ENCODE measurements around the gene RYR3.

Gene RYR3

DNA sequence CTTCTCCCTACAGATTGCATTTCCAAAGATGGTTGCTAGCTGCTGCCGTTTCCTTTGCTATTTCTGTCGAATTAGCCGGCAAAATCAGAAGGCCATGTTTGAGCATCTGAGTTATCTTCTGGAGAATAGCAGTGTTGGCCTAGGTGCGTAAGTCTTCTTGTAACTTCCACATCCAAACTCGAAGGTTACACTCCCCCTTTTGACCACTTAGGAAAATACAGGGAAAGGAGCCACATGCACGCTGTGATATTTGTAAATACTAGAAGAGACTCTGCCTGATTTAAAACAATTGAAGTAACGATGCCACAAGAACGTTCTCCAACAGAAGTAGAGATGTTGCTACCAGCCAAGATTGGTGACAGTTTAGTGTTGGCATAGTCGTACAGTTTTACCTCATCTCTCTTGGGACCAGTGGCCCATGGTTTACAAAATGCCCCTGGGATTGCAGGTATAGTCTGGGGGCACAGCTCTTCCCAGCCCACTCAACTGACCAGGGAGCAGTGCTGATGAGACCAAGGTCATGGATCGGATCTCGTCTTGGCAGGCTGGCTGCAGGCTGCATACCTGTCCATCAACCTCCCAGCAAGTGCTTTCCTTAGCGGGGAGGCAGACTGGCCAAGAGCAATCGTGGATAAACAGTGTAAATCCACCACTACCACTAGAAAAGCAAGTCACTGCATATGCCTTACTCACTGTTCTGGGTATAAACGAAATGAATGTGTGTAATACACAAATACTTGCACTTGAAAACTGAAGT, 389.1 kb downstream of the RYR3 start:
- no peak for DNase-seq (ENCODE audit: low read depth, low spot score)

- peak; percentile 89 for DNase-seq (ENCODE audit: low read depth, low spot score)
Measured at GRCh38 chr15:33700695-33701303, 390.0 kb downstream of the RYR3 start.

DNA sequence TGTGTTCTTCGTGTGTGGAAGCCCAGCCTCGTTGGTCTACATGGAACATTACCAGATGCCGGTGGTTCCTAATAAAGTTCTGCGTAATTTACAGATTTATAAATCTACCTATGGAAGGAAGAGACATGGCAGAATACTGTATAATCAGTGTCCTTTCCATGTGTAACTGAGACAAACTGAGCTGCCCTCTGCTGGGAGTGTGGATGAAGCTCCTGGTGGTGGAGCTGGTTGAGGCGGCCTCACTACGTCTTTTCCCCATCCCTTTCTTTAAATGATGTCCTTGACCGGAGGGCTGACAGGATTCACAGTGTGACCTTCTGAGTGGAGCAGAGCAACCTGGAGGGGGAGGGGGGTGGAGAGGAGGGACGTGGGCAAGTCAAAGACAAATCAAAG, 390.5 kb downstream of the RYR3 start:
- DNase-seq (ENCODE audit: low read depth, low spot score), result no peak

GRCh38 chr15:33706173-33706572, 395.4 kb downstream of the RYR3 start:
- no peak for DNase-seq (ENCODE audit: low read depth, low spot score)

- DNase-seq (ENCODE audit: low read depth, low spot score), result peak; percentile 10
Measured at GRCh38 chr15:33710748-33711147, 400.0 kb downstream of the RYR3 start.

DNA sequence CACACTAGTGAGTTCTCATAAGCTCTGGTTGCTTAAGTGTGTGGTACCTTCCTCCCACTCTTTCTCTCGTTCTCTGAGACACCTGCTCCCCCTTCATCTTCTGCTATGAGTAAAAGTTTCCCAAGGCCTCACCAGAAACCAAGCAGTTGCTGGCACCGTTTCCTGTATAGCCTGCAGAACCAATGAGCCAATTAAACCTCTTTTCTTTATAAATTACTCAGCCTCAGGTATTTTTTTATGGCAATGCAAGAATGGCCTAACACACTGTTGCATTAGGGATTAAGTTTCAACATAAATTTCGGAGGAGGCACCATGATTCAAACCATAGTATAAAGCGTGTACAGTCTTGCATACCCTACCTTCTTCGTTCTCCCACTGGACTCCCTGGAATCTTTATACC, 405.3 kb downstream of the RYR3 start:
- no peak for DNase-seq (ENCODE audit: low read depth, low spot score)

- no peak for DNase-seq (ENCODE audit: low read depth, low spot score)
Measured at GRCh38 chr15:33720952-33721351, 410.2 kb downstream of the RYR3 start.

DNA sequence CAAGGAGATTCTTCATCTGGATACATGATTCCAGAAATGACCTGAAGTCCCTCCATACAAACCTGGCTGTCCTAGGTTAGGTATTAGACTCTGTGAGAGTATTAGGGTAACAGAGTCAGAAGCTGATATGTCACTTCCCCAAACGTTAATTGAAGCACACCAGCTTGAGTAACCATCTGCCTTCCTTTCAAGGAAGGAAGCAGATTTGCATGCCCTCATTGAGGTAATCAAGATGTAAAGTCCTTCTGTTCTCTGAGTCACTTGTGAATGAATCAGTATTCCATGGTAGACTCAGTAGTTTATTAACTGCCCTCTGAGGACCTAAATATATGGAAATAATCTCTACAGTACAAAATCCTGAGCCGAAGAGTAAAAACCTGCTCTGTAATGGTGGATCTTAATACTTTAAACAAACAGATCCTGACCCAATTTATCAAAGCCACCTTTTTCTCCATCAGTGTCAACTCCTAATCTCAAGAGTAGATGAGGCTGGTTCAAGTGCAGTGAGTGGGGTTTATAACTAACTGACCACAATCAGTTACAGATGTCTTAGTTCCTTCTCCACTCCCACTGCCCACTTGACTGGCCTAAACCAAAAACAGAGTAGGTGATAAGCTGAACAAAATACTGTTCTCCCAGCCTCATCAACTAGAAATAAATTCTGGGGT, 411.4 kb downstream of the RYR3 start:
- DNase-seq (ENCODE audit: low read depth, low spot score), result no peak

- DNase-seq (ENCODE audit: low read depth, low spot score), result no peak
Measured at GRCh38 chr15:33722673-33723015, 411.9 kb downstream of the RYR3 start.

- no peak for DNase-seq (ENCODE audit: low read depth, low spot score)
Measured at GRCh38 chr15:33724321-33725036, 413.7 kb downstream of the RYR3 start.

GRCh38 chr15:33729653-33730052, 418.9 kb downstream of the RYR3 start:
- peak; percentile 4 for DNase-seq (ENCODE audit: low read depth, low spot score)

DNA sequence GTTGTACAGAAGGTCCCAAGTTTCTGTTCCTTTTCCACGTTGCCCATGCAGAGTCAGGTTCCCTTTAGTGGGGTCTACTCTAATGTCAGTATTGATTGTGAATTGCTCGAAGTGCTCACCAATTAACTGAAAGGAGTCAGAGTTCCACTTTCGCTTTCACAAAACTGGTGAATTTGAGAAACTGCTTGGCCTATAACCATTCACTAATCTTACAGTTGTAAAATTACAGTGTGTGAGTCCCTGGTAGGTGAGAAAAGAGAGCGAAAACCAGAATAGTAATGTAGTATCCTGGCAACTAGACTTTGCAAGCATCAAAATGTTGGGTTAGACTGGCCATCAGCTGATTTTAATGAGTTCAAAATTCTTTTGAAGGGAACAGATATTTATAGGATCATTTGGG, 420.0 kb downstream of the RYR3 start:
- no peak for DNase-seq (ENCODE audit: low read depth, low spot score)

- no peak for DNase-seq (ENCODE audit: low read depth, low spot score)
Measured at GRCh38 chr15:33735143-33735542, 424.4 kb downstream of the RYR3 start.

GRCh38 chr15:33735637-33736247, 425.0 kb downstream of the RYR3 start:
- DNase-seq (ENCODE audit: low read depth, low spot score), result peak; percentile 29

DNA sequence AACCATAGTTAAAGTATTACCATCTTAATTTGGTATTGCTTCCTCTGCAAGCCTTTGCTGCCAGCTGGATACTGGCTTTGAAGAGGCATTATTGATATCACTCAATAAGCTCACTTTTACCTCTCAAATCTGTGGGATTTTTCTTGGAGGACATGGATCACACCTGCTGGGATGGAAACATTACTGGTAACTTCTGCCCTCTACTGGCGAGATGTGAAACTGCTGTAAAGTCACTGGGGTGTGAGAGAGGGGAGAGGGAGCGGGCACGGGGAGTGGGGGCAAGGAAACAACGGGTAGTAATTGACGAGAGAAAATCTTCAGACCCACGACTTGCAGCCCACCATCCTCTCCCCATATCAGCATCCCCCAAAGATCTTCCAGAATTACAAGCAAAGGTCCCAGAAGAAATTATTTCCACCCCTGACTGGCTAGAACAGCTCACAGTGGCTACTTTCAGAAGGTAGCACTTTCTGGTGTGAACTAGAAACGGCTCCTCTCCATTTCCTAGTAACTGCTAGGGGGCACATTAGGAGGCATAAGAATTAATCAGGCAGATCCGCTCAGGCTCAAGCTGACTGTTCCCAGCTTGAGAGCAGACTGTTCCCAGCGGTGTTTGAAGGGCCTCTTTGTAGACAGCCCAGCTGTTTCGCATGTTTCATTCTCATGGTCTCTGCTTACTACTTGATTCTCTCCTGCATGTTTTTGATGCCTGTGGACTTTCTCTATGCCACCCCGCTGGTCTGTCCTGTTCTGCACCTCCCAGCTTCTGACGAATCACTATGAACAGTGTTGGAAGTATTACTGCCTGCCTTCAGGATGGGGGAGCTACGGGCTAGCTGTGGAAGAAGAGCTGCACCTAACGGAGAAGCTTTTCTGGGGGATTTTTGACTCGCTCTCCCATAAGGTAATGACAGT, 427.2 kb downstream of the RYR3 start:
- peak; percentile 68 for DNase-seq (ENCODE audit: low read depth, low spot score)

DNA sequence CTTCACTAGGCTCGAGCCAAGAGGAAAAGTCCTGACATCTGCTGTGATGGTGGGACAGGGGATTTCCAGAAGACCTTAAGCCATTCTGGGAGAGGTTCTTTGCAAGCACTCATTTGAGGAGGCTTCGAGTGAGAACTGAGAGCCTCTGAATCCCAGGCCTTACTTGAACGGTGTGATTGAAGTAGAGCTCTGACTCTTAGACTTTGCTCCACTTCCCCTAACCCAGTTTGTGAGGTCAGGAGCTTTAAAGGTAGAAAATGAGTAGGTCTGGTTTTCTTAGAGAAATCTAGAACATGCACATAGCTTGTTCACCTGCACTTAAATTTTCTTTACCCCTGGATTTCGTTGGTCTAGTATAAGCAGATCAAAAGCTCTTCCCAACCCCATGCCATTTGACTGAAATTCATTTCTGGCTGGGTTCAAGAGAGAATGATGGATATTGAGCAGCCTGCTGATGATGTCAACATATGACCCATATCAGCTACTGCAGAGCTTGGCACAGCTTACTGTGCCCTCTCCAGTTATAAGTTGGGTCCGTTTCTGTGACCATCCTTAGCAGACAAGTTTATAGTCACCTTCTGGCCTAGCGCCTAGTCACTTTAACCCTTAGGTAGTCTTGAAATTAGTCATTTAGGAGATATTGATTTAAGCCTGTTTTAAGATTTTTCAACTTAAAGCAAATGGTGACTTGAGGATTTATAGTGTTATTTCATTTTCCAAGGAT, 428.3 kb downstream of the RYR3 start:
- DNase-seq (ENCODE audit: low read depth, low spot score), result no peak

DNA sequence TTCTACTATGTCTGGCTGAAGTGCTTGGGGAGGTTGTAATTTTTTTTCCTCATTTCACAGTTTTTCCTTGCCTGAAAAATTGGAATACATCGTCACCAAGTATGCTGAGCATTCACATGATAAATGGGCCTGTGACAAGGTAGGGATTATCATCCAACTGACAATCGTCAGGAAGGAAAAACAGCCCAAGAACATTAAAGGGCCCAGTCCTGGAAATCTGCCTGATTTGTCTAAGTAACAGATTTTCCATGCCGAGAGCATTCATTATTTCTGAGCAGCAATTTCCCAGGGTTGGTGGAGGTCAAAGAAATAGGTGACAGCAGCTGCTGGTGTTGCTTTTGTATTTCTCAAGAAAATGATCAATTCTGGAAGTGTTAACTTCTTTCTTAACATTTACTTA, 431.5 kb downstream of the RYR3 start:
- DNase-seq (ENCODE audit: low read depth, low spot score), result no peak

- DNase-seq (ENCODE audit: low read depth, low spot score), result no peak
Measured at GRCh38 chr15:33742800-33743199, 432.0 kb downstream of the RYR3 start.

DNA sequence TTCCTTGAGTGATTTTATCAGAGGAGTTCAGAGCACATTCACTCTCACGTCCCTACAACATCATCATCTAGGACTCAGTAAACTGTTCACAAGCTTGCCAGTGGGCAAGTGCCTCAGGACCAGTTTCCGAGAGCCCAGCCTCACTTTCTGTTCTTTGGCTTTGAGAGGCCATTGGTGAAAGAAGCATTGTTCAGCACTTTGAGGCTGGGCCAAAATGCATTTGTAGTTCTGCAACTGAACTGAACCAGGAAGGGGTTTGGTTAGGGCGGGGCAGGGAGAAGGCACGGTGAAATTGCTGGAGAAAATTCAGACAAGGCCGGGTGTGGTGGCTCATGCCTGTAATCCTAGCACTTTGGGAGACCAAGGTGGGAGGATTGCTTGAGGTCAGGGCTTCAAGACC, 435.4 kb downstream of the RYR3 start:
- no peak for DNase-seq (ENCODE audit: low read depth, low spot score)

- no peak for DNase-seq (ENCODE audit: low read depth, low spot score)
Measured at GRCh38 chr15:33753012-33753411, 442.2 kb downstream of the RYR3 start.

All from ELF-1 (cell line).